Measurements from ENCODE around the gene RTF2. TPM values are rescaled to one million over a fixed set of nuclear protein-coding genes. Genes with fewer than 3 reads are reported as not detected.

Gene RTF2
- total and polyA plus RNA-seq, 2 of the 13 experiments (the other 11 are each of a cell fraction or from before 2014, with no cell fraction given) = 81.8 to 142 TPM

DNA sequence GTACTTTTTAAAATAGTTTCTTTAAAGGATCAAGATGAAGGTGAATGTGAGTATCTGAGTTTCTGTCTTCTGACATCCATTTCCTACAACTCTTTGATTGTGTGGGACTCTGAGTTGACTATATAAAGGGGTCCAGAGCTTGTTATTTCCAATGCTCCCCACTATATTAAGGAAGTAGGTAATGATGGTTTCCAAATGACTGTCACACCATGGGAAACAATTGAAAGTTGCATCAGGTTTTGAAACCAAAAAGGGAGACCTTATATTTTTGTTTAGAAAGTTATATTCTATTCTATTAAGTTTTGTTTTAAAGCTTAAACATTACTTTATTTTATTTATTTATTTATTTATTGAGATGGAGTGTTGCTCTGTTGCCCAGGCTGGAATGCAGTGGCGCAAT is 45.2 kb upstream of the RTF2 start:
- no peak overlapping the region for H3K27ac ChIP-seq (ENCODE audit: extremely low read length, insufficient read depth, low read length)
- ChIA-PET POLR2A (interaction anchor here (1.4 to 3.0 kb wide), 2 partner anchors 11 to 31 kb away, joined by 3 to 7 read pairs; partner anchors contain the start of genes AURKA, CASS4 and CSTF1), CTCF (ENCODE audit: low intra/inter-chr PET ratio, low total read pairs) (interaction anchor here (1.4 kb wide), 1 partner anchor 23 kb away, joined by 5 read pairs; no protein-coding TSS in a partner anchor)
- no peaks in the 10 kb centered on the region for H3K9me3 ChIP-seq (ENCODE audit: low read length)
- in situ Hi-C loops (cut with HindIII; ENCODE audit: extremely low pct_ligation_motif_present, low pct_unique_long_range_greater_than_20kb) (no loop called here), intact Hi-C loops (cut with micrococcal nuclease; ENCODE audit: unreplicated experiment) (no loop called here)
- no peak overlapping the region for H2AFZ ChIP-seq (ENCODE audit: low read length)
- 0 out of 2 replicates have a peak overlapping the region, but pooled peaks have one; percentile 63 for H3K4me2 ChIP-seq (ENCODE audit: low read depth, low read length)
- H4K20me1 ChIP-seq (ENCODE audit: insufficient read depth, low read length) = no peaks in the 10 kb centered on the region
- no peak for DNase-seq (ENCODE audit: low spot score)
- peaks cover 58% of the 10 kb centered on the region for H3K4me1 ChIP-seq (ENCODE audit: insufficient read depth, low read length)
- BruUV-seq (replicated peaks) = no TSS peak
- no peak overlapping the region for H3K4me3 ChIP-seq (replicated peaks in 1 of 3; ENCODE audit: insufficient read depth in 1 of 3, low read depth in 2 of 3, low read length in 3 of 3)
- no peak for ATAC-seq
- H3K27me3 ChIP-seq (ENCODE audit: control insufficient read depth in 1 of 2, insufficient read depth in 2 of 2, low read length in 2 of 2) = no peaks in the 10 kb centered on the region
- no peaks in the 10 kb centered on the region for H3K79me2 ChIP-seq (ENCODE audit: insufficient read depth, low read length)
- no peaks in the 10 kb centered on the region for H3K36me3 ChIP-seq (replicated peaks in 1 of 2; ENCODE audit: control insufficient read depth in 1 of 2, insufficient read depth in 2 of 2, low read length in 2 of 2)
- H3K9ac ChIP-seq (ENCODE audit: insufficient read depth, low read depth, low read length) = no peak overlapping the region
- FAIRE-seq = no peak
- 98% methylated on average over 1 of the region's 1 CpG for WGBS (ENCODE audit: low lambda C conversion rate)
- TF ChIP-seq ZNF615 (CRISPR knock-in tag; IDR thresholded peaks at IDR 0.05; ENCODE audit: borderline replicate concordance) (no peak), FIP1L1 (IDR thresholded peaks at IDR 0.05; ENCODE audit: borderline replicate concordance, insufficient read depth, low read depth, low read length) (no peak), FOSL2 (CRISPR knock-in tag; IDR thresholded peaks at IDR 0.05) (no peak), ZNF510 (CRISPR knock-in tag; IDR thresholded peaks at IDR 0.05; ENCODE audit: low read depth) (no peak), ZNF382 (CRISPR knock-in tag; IDR thresholded peaks at IDR 0.05; ENCODE audit: borderline replicate concordance) (no peak), KDM5A (IDR thresholded peaks at IDR 0.05; ENCODE audit: borderline replicate concordance, low read length) (no peak), ATAD3A (CRISPR knock-in tag; IDR thresholded peaks at IDR 0.05) (no peak), RCOR2 (CRISPR knock-in tag; IDR thresholded peaks at IDR 0.05) (no peak), NR2F2 (IDR thresholded peaks at IDR 0.05; ENCODE audit: borderline replicate concordance, low read depth) (no peak)
- TF ChIP-seq, protein P1, sequence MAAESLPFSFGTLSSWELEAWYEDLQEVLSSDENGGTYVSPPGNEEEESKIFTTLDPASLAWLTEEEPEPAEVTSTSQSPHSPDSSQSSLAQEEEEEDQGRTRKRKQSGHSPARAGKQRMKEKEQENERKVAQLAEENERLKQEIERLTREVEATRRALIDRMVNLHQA (CRISPR knock-in tag; IDR thresholded peaks at IDR 0.05) = no peak
- TF ChIP-seq, protein P2, sequence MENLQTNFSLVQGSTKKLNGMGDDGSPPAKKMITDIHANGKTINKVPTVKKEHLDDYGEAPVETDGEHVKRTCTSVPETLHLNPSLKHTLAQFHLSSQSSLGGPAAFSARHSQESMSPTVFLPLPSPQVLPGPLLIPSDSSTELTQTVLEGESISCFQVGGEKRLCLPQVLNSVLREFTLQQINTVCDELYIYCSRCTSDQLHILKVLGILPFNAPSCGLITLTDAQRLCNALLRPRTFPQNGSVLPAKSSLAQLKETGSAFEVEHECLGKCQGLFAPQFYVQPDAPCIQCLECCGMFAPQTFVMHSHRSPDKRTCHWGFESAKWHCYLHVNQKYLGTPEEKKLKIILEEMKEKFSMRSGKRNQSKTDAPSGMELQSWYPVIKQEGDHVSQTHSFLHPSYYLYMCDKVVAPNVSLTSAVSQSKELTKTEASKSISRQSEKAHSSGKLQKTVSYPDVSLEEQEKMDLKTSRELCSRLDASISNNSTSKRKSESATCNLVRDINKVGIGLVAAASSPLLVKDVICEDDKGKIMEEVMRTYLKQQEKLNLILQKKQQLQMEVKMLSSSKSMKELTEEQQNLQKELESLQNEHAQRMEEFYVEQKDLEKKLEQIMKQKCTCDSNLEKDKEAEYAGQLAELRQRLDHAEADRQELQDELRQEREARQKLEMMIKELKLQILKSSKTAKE (CRISPR knock-in tag; IDR thresholded peaks at IDR 0.05; ENCODE audit: borderline replicate concordance) = no peak
- TF ChIP-seq, protein P3, sequence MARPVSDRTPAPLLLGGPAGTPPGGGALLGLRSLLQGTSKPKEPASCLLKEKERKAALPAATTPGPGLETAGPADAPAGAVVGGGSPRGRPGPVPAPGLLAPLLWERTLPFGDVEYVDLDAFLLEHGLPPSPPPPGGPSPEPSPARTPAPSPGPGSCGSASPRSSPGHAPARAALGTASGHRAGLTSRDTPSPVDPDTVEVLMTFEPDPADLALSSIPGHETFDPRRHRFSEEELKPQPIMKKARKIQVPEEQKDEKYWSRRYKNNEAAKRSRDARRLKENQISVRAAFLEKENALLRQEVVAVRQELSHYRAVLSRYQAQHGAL (CRISPR knock-in tag; IDR thresholded peaks at IDR 0.05; ENCODE audit: not compliant biosample characterization) = no peak
- TF ChIP-seq, protein P4, sequence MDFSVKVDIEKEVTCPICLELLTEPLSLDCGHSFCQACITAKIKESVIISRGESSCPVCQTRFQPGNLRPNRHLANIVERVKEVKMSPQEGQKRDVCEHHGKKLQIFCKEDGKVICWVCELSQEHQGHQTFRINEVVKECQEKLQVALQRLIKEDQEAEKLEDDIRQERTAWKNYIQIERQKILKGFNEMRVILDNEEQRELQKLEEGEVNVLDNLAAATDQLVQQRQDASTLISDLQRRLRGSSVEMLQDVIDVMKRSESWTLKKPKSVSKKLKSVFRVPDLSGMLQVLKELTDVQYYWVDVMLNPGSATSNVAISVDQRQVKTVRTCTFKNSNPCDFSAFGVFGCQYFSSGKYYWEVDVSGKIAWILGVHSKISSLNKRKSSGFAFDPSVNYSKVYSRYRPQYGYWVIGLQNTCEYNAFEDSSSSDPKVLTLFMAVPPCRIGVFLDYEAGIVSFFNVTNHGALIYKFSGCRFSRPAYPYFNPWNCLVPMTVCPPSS (IDR thresholded peaks at IDR 0.05) = no peak
